Measurements from ENCODE around the gene GSG1L2. TPM values are rescaled to one million over a fixed set of nuclear protein-coding genes. Genes with fewer than 3 reads are reported as not detected.

Gene GSG1L2
- total RNA-seq, 1 experiment from 2014 or later = not detected

GRCh38 chr17:9792181-9792840, 29.6 kb downstream of the GSG1L2 start:
- no peaks in the 10 kb centered on the region for H3K36me3 ChIP-seq (ENCODE audit: low read depth, low read length)
- no peak for DNase-seq
- H3K4me2 ChIP-seq (ENCODE audit: low read length) = no peak overlapping the region
- H4K20me1 ChIP-seq (ENCODE audit: low read length) = no peaks in the 10 kb centered on the region
- no peaks in the 10 kb centered on the region for H3K9me3 ChIP-seq (ENCODE audit: low read length)
- H3F3A ChIP-seq (ENCODE audit: low read length, unreplicated experiment) = no peaks in the 10 kb centered on the region
- intact Hi-C loops (cut with micrococcal nuclease) = no loop called here
- H3K79me2 ChIP-seq (ENCODE audit: low read length) = no peaks in the 10 kb centered on the region
- POLR2A ChIA-PET (ENCODE audit: unreplicated experiment) = no interaction called here
- TF ChIP-seq EZH2phosphoT487 (IDR thresholded peaks at IDR 0.05; ENCODE audit: borderline replicate concordance, low read length) (no peak), EZH2 (IDR thresholded peaks at IDR 0.05; ENCODE audit: low read length, unreplicated experiment) (no peak)
- TF ChIP-seq, protein P1, sequence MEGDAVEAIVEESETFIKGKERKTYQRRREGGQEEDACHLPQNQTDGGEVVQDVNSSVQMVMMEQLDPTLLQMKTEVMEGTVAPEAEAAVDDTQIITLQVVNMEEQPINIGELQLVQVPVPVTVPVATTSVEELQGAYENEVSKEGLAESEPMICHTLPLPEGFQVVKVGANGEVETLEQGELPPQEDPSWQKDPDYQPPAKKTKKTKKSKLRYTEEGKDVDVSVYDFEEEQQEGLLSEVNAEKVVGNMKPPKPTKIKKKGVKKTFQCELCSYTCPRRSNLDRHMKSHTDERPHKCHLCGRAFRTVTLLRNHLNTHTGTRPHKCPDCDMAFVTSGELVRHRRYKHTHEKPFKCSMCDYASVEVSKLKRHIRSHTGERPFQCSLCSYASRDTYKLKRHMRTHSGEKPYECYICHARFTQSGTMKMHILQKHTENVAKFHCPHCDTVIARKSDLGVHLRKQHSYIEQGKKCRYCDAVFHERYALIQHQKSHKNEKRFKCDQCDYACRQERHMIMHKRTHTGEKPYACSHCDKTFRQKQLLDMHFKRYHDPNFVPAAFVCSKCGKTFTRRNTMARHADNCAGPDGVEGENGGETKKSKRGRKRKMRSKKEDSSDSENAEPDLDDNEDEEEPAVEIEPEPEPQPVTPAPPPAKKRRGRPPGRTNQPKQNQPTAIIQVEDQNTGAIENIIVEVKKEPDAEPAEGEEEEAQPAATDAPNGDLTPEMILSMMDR (conservative IDR thresholded peaks at IDR 0.05; ENCODE audit: low read depth, low read length) = no peak
- CTCF ChIA-PET = no interaction called here
- no TSS peak for BruUV-seq (replicated peaks)
- no peak overlapping the region for H3K4me3 ChIP-seq (ENCODE audit: low read length)
- ATAC-seq = no peak
- no peaks in the 10 kb centered on the region for H3K9me2 ChIP-seq (replicated peaks; ENCODE audit: low read length)
- H3K4me1 ChIP-seq (ENCODE audit: insufficient read depth, low read length) = no peaks in the 10 kb centered on the region
- H3K27ac ChIP-seq (ENCODE audit: low read length) = no peak overlapping the region
- no peaks in the 10 kb centered on the region for H3K27me3 ChIP-seq (ENCODE audit: low read length)
- no peak overlapping the region for H2AFZ ChIP-seq (ENCODE audit: low read length)
- H3K9ac ChIP-seq (ENCODE audit: low read length) = no peak overlapping the region

GRCh38 chr17:9790889-9791876, 30.7 kb downstream of the GSG1L2 start, which contains the start of gene DHRS7C:
Gene DHRS7C (minus strand): TSS chr17:9791592. CDS start chr17:9791284, 308 bp downstream.
- Histone ChIP-seq H3K79me2 (ENCODE audit: low read length) (no peaks in the 10 kb centered on the region), H3K27ac (ENCODE audit: low read length) (no peak within 1 kb of the TSS), H3K9me2 (replicated peaks; ENCODE audit: low read length) (no peaks in the 10 kb centered on the region), H3K4me2 (ENCODE audit: low read length) (no peak within 1 kb of the TSS), H3K4me1 (ENCODE audit: insufficient read depth, low read length) (no peaks in the 10 kb centered on the region), H3K36me3 (ENCODE audit: low read depth, low read length) (no peaks in the 10 kb centered on the region), H3K4me3 (ENCODE audit: low read length) (no peak within 1 kb of the TSS), H3K27me3 (ENCODE audit: low read length) (no peaks in the 10 kb centered on the region), H4K20me1 (ENCODE audit: low read length) (no peaks in the 10 kb centered on the region), H3K9me3 (ENCODE audit: low read length) (no peaks in the 10 kb centered on the region), H2AFZ (ENCODE audit: low read length) (no peak within 1 kb of the TSS), H3K9ac (ENCODE audit: low read length) (no peak within 1 kb of the TSS), H3F3A (ENCODE audit: low read length, unreplicated experiment) (no peaks in the 10 kb centered on the region)
- intact Hi-C loops (cut with micrococcal nuclease) = no loop called here
- ChIA-PET CTCF (no interaction called here), POLR2A (ENCODE audit: unreplicated experiment) (no interaction called here)
- ATAC-seq (no peak), DNase-seq (no peak)
- TF ChIP-seq EZH2 (IDR thresholded peaks at IDR 0.05; ENCODE audit: low read length, unreplicated experiment) = no peak
- TF ChIP-seq, protein P1 (conservative IDR thresholded peaks at IDR 0.05; ENCODE audit: low read depth, low read length) = no peak
- no peak for TF ChIP-seq EZH2phosphoT487 (IDR thresholded peaks at IDR 0.05; ENCODE audit: borderline replicate concordance, low read length)
- BruUV-seq (replicated peaks) = no TSS peak
